GM18858 (cell line): ENCODE measurements around the gene HSD17B1.
"Not testable (repeated sequence)": the region's sequence is repeated elsewhere in the genome, so short reads cannot be mapped to it uniquely, and the experiment has no call there.

Experiments
- ATAC-seq: cut with Tn5 transposase; IDR thresholded peaks from one replicate; pipeline ENCODE4 v1.9.1; 2021; ENCODE audit not compliant: unreplicated experiment

Gene HSD17B1

DNA sequence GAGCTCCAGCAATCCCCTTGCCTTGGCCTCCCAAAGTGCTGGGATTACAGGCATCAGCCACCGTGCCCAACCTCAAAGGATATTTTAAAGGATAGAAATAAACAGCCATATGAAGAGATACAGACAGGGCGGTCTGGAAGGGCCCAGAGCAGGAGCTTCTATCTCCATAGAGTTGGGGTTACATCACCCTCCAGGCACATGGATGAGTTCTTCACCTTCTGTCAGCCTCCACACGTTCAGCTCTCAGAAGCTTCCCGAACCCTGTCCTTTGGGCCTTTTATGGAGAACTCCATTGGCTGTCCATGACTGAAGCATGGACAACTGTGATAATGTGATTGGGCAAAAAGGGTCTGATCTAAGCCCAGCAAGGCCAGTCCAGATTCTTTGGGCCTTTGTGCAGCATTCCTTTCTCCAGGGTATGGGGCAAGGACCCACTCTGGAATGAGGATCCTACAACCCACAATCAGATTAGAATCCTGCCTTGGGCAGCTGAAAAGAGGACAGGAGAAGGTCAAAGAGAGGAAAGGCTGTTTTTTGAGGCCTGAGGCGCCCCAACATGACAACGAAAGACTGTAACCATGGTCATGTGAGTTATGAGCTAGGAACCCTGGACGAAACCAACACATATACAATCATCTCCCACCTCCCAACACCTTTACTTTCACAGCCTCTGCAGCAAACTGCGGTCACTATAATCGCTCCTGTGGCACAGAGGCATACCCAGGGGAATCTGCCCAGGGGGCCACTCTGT, 6.8 kb upstream of the HSD17B1 start:
- ATAC-seq = not testable (repeated sequence)

DNA sequence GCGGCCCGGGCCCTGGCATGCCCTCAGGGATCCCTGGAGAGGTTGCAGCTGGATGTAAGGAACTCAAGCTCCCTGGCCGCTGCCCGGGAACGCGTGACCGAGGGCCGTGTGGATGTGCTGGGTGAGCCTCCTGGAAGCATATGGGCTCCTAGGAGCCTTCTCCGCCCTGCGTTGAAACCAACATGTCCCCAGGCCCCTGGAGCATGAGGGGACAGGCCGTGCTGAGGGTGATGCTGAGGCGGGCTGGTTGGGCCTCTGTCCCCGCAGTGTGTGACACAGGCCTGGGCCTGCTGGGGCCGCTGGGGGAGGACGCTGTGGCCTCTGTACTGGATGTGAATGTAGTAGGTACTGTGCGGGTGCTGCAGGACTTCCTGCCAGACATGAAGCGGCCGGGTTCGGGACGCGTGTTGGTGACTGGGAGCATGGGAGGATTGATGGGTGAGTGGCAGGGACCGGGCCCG, 5.7 kb upstream of the HSD17B1 start:
- ATAC-seq = no peak

DNA sequence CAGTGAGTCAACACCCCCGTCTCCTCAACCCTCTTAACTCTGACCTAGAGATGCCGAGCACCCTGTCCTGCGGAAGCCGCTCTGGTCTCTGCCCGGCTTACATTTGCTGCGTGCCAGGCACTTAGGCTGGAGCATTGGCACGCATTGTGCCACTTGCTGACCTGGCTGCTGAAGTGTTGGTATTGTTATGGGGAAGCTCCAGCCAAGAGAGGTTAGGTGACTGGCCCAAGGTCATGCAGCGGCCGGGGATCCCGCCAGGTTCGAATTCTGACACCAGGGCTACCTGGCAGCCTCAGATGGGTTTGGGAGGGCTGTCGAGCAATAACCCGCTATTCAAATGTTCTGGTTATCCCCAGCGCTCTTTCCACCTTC, 5.0 kb upstream of the HSD17B1 start:
- no peak for ATAC-seq

DNA sequence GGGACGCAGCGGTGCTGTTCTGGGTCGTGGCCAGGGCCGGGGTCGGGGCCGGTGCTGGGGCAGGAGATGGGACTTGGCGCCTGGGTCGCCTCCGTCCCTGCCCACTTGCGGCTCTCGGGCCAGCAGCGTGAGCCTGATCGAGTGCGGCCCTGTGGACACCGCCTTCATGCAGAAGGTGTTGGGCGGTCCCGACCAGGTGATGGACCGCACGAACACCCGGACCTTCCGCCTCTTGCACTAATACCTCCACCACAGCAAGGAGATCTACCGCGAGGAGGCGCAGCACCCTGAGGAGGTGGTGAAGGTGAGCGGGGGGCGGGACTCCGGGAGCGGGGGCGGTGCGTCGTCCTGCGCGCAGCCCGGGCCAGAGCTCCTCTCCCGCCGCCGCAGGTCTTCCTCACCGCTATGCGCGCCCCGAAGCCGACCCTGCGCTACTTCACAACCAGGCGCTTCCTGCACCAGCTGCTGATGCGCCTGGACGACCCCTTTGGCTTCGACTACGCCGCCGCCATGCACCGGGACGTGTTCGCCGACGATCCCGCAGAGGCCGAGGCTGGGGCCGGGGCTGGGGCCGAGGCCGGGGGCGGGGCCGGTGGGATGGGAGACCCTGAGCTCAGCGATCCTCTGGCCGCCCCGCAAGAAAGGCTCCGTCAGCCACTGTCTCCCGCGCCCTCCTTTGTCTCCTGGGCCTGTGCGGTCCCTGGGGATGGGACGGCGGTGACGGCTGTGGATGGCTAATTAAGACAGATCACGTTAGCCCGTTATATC, 4.5 kb upstream of the HSD17B1 start:
- ATAC-seq = no peak

DNA sequence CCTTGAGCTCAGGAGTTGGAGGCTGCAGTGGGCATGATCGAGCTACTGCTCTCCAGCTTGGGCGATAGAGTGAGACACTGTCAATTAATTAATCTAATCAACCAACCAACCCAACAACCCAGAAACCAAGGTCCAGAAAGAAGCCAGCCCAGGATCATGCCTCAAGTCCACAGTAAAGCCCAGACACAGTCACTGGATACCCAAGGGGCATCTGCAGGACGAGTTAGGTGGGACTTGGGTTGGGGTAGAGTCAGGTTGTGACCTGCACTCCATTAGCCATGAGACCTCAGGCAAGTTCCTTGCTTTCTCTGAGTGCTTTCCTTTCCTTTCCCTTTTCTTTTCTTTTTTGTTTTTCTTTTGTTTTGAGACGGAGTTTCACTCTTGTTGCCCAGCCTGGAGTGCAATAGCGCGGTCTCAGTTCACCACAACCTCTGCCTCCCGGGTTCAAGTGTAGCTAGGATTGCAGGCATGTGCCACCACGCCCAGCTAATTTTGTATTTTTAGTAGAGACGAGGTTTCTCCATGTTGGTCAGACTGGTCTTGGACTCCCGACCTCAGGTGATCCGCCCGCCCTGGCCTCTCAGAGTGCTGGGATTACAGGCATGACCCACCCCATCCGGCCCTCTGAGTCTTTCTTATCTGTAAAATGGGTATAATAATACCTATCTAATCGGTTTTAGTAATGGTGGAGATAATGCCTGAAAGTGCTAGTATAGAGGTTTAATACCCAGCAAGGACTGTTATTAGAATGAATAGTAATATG, 3.5 kb upstream of the HSD17B1 start:
- ATAC-seq = no peak

DNA sequence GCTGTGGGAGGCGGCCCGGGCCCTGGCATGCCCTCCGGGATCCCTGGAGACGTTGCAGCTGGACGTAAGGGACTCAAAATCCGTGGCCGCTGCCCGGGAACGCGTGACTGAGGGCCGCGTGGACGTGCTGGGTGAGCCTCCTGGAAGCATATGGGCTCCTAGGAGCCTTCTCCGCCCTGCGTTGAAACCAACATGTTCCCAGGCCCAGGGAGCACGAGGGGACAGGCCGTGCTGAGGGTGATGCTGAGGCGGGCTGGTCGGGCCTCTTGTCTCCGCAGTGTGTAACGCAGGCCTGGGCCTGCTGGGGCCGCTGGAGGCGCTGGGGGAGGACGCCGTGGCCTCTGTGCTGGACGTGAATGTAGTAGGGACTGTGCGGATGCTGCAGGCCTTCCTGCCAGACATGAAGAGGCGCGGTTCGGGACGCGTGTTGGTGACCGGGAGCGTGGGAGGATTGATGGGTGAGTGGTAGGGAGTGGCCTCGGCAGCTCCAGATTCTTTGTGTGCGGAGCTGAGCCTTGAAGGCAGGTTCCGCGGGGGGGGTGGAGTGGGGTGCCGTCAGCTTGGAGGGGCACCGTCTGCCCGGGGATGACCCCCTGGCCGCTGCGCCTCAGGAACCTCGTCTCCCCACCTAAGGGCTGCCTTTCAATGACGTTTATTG, 567 bp downstream of the HSD17B1 start:
- no peak for ATAC-seq

DNA sequence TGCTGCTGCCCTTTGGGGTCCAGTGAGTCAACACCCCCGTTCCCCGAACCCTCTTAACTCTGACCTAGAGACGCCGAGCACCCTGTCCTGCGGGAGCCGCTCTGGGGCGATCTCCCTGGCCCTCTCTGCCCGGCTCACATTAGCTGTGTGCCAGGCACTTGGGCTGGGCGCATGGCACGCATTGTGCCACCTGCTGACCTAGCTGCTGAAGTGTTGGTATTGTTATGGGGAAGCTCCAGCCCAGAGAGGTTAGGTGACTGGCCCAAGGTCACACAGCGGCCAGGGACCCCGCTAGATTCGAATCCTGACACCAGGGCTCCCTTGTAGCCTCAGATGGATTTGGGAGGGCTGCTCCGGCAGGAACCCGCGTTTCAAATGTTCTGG, 1.1 kb downstream of the HSD17B1 start:
- no peak for ATAC-seq

DNA sequence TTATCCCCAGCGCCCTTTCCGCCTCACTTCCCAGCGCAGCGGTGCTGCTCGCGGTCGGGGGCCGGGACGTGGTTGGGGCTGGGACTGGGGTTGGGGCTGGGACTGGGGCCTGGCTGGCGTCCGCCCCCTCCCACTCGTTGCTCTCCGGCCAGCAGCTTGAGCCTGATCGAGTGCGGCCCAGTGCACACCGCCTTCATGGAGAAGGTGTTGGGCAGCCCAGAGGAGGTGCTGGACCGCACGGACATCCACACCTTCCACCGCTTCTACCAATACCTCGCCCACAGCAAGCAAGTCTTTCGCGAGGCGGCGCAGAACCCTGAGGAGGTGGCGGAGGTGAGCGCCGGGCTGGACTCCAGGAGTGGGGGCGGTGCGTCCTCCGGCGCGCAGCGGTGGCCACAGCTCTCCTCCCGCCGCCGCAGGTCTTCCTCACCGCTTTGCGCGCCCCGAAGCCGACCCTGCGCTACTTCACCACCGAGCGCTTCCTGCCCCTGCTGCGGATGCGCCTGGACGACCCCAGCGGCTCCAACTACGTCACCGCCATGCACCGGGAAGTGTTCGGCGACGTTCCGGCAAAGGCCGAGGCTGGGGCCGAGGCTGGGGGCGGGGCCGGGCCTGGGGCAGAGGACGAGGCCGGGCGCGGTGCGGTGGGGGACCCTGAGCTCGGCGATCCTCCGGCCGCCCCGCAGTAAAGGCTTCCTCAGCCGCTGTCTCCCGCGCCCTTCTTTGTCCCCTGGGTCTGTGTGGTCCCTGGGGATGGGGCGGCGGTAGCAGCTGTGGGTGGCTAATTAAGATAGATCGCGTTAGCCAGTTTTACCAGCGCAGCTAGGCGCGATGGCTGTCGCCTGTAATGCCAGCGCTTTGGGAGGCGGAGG, 1.8 kb downstream of the HSD17B1 start:
- ATAC-seq = peak; percentile 63

DNA sequence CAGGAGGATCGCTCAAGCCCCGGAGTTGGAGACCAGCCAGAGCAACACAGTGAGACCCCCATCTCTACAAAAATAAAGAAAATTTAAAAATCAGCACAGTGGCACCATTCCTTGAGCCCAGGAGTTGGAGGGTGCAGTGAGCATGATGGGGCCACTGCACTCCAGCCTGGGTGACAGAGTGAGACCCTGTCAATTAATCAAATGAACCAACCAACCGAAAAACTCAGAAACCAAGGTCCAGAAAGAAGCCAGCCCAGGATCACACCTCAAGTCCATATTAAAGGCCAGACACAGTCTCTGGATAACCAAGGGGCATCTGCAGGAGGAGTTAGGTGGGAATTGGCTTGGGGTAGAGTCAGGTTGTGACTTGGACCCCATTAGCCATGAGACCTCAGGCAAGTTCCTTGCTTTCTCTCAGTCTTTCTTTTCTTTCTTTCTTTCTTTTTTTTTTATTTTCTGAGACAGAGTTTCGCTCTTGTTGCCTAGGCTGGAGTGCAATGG, 2.4 kb downstream of the HSD17B1 start:
- no peak for ATAC-seq

DNA sequence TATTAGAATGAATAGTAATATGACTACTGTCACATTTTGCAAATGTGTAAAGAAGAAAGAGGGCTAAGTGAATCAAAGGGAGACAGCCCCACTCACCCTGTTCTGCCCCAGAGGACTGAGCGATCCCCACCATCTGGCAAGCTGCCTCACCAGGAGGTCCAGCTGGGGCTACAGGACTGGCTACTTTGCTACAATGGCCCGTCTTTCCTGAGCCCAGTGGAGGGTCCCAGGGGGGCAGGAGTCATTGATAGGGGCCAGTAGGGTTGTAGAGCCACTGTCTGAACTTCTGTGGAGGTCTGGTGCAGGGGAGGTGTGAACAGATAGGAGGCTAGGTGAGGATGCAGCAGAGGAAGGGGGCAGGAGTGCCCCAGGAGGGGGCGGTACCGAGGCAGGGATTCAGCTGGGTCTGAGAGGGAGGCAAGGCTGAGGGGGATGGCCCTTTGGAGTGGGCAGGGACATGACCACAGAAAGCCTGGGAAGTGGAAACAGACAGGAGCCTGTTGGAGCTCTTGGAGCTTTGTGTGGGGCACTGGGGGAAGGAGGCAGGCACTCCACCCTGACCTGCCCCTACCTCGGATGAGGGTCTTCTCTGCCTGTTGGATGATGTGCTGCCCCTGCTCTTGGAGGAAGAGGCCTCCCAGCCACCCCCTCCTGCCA, 3.4 kb downstream of the HSD17B1 start:
- not testable (repeated sequence) for ATAC-seq

DNA sequence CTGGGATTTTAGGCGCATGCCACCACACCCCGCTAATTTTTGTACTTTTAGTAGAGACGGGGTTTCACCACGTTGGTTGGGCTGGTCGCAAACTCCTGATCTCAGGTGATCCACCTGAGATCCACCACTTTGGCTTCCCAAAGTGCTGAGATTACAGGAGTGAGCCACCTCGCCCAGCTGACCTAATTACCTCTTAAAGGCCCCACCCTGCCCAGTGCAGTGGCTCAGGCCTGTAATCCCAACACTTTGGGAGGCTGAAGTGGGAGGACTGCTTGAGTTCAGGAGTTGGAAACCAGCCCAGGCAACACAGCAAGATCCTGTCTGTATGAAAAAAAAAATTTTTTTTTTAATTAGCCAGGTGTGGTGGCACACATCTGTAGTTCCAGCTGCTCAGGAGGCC, 6.4 kb downstream of the HSD17B1 start:
- ATAC-seq = no peak

DNA sequence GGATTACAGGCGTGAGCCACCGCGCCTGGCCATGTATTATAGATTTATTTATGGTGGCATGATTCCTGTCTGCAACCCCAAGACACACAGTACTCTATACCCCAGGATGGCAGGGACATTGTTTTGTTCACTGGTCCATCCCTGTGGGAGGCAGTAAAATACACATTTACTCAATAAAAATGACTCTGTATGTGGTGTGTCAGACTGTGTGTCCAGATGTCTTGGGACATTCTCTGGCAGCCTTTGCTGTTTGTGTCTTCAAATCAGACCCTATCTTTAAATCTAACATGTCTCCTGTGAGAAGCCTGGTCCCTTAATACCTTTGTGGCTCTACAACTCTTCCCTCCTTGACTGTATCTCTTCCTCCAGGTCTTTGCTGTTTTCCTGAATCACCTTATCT, 7.5 kb downstream of the HSD17B1 start:
- no peak for ATAC-seq

DNA sequence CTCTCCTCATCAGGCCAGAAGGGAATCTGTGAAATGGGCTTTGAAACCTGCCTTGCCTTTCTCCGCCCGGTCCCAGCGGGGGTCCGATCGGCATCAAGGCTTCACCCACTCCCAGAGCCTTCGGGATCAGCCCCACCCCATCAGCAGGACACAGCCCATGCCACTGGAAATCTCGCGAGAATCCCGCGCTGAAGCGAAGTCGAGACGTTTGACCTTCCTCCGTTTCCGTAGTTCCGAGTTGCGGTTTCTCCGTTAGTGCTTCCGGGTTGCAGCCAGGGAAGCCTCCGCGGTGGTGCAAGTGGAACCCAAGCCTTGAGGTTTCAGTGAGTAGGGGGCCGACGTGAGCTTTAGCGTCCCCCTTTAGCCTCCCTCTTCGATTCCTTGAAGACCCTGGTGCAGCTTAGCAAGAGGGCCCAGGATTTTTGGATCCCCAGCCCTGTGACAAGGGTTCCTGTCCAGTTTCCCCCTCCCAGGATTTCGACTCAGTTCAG, 9.2 kb downstream of the HSD17B1 start, which contains the start of gene COASY:
TSS of gene COASY (plus strand) at position 252 of the 491 bp plus-strand sequence. CDS start 475 bp downstream, outside the sequence.
- ATAC-seq = no peak

DNA sequence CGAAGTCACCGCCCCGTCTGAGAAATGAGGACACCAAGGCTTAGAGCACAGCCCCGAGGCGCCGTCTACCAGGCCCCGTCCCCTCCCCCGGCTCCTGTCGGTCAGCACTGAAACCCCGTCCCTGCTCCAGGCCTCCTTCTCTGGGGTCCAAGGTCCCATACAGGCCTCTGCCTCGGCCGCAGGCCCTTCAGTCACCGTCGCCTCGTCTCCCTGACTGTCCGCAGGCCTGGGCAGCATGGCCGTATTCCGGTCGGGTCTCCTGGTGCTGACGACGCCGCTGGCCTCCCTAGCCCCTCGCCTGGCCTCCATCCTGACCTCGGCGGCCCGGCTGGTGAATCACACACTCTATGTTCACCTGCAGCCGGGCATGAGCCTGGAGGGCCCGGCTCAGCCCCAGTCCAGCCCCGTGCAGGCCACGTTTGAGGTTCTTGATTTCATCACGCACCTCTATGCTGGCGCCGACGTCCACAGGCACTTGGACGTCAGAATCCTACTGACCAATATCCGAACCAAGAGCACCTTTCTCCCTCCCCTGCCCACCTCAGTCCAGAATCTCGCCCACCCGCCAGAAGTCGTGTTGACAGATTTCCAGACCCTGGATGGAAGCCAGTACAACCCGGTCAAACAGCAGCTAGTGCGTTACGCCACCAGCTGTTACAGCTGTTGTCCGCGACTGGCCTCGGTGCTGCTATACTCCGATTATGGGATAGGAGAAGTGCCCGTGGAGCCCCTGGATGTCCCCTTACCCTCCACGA, 9.8 kb downstream of the HSD17B1 start:
- ATAC-seq = no peak

DNA sequence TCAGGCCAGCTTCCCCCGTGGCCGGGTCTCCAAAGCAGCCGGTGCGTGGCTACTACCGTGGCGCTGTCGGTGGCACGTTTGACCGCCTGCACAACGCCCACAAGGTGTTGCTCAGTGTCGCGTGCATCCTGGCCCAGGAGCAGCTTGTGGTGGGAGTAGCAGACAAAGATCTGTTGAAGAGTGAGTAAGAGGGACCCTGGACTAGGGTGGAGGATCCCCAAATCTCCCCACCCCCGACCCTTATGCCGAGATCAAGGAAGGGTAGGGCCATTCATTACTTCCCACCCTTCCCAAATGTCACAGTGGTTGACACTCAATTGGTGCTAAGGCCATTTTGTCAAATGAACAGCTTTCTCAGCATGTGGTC, 10.4 kb downstream of the HSD17B1 start:
- ATAC-seq = no peak

DNA sequence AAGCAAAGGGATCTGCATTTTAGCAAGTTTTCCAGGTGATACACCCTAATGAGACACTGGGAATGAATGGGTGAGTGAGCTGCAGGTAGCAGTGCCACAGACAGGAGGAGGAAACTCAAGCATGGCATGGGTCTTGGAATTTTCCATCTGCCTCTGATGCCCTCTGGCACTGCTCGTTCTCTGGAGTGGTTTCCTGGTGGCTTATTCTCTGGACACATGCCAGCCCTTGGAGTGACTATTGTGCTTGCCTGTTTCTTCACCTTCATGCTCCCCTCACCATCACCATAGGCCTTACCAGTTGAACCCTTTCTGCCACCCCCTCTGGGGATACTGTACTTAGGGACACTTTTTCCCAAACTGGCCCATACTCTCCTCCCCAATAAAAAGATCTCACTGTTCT, 10.8 kb downstream of the HSD17B1 start:
- ATAC-seq = no peak

DNA sequence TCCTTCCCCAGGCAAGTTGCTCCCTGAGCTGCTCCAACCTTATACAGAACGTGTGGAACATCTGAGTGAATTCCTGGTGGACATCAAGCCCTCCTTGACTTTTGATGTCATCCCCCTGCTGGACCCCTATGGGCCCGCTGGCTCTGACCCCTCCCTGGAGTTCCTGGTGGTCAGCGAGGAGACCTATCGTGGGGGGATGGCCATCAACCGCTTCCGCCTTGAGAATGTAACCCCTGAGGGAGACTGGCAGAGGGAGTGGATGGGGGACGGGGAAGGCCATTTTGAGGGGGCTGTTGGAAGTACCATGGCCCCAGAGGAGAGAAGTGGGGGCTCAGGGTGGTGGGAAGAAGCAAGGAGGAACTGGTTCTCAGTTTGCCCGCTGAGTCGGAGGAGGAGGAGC, 11.2 kb downstream of the HSD17B1 start:
- no peak for ATAC-seq

DNA sequence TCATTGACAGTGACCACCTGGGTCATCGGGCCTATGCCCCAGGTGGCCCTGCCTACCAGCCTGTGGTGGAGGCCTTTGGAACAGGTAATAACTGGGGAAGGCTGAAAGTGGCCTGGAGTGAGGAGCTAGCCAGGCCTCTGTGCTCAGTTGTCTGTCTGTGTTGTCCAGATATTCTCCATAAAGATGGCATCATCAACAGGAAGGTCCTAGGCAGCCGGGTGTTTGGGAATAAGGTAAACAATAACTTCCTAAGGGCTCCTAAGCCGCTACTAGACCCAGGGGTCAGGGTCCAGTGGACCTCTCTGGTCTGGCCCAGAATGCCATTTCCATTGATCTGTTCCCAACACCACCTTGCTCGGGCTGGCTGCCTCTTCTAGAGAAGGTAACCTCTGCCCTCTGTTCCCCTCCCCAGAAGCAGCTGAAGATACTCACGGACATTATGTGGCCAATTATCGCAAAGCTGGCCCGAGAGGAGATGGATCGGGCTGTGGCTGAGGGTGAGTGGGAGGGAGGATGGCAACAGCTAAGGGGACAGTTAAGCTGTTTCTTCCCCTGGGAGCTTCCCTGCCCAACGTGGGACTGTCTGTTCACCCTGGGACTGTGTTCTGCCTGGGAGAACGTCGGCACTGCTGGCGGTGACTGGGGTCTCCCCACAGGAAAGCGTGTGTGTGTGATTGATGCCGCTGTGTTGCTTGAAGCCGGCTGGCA, 12.2 kb downstream of the HSD17B1 start:
- no peak for ATAC-seq
